BLaER1 (cell line): ENCODE results near the gene TSG101.

Experiments
- H3K27ac ChIP-seq: shearing (Covaris generic); formaldehyde crosslinking; 2 replicates; pipeline ENCODE4 v1.8.1; 2022
- H3K27me3 ChIP-seq: shearing (Covaris generic); formaldehyde crosslinking; 2 replicates; pipeline ENCODE4 v1.8.1; 2022
- H3K36me3 ChIP-seq: shearing (Covaris generic); formaldehyde crosslinking; 2 replicates; pipeline ENCODE4 v1.8.1; 2022
- H3K4me1 ChIP-seq: shearing (Covaris generic); formaldehyde crosslinking; 2 replicates; pipeline ENCODE4 v1.8.1; 2022
- H3K4me2 ChIP-seq: shearing (Covaris generic); formaldehyde crosslinking; 2 replicates; pipeline ENCODE4 v1.8.1; 2022
- H3K4me3 ChIP-seq: shearing (Covaris generic); formaldehyde crosslinking; 2 replicates; pipeline ENCODE4 v1.8.1; 2022
- H3K9ac ChIP-seq: shearing (Covaris generic); formaldehyde crosslinking; 2 replicates; pipeline ENCODE4 v1.8.1; 2022
- H3K9me3 ChIP-seq: shearing (Covaris generic); formaldehyde crosslinking; 2 replicates; pipeline ENCODE4 v1.8.1; 2022
- H4K20me1 ChIP-seq: shearing (Covaris generic); formaldehyde crosslinking; 2 replicates; pipeline ENCODE4 v1.8.1; 2022
- Cebpa-rat ChIP-seq: shearing (Covaris generic); IDR thresholded peaks from 2 replicates; pipeline ENCODE4 v1.8.1; 2022

Gene TSG101, protein sequence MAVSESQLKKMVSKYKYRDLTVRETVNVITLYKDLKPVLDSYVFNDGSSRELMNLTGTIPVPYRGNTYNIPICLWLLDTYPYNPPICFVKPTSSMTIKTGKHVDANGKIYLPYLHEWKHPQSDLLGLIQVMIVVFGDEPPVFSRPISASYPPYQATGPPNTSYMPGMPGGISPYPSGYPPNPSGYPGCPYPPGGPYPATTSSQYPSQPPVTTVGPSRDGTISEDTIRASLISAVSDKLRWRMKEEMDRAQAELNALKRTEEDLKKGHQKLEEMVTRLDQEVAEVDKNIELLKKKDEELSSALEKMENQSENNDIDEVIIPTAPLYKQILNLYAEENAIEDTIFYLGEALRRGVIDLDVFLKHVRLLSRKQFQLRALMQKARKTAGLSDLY

DNA sequence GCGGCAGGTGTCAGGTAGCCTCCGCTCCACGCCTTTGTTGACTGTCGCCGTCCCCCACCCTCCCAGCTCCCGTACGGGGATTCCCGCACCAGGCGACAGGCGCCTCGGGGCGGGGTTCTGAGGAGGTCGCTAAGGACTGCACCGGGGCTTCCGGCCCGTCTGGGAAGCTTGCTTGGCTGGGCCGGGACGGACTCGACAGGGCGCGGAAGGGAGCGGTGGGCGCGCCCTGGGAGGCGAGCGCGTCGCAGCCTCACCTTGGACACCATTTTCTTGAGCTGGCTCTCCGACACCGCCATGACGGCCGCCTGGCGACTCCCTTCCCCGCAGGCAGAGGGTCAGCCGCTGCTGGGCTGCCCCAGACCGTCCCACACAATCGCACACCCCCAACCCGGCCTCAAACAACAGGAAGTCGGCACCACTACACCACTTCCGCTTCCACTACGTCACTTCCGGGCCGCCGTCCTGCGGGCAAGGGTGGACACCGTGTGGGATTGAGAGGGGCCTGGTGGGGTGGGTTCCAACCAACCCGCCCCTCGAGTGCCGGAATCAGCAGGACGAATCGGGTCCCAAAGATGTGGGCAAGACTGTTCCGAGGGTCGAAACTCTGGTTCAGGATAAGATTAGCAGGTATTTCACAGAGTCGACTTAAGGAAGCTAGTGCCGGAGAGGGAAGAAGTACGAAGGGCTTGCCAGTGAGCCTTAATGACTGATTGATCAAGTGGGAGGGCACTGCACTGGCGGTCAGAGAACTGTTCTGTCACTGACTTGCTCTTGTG lies at the start of gene TSG101:
TSS of gene TSG101 (minus strand) at position 422 of the 776 bp plus-strand sequence. CDS start at position 296, 126 bp downstream.
- H4K20me1 ChIP-seq, result peaks cover 16% of the 10 kb centered on the region
- peak within 1 kb of the TSS; percentile 97 for H3K27ac ChIP-seq
- no peaks in the 10 kb centered on the region for H3K27me3 ChIP-seq
- peaks cover 21% of the 10 kb centered on the region for H3K4me1 ChIP-seq
- peak within 1 kb of the TSS; percentile 87 for H3K4me2 ChIP-seq
- no peak for TF ChIP-seq Cebpa-rat
- peak within 1 kb of the TSS; percentile 95 for H3K9ac ChIP-seq
- H3K9me3 ChIP-seq, result no peaks in the 10 kb centered on the region
- H3K4me3 ChIP-seq, result peak within 1 kb of the TSS; percentile 87
- H3K36me3 ChIP-seq, result peaks cover 30% of the 10 kb centered on the region

DNA sequence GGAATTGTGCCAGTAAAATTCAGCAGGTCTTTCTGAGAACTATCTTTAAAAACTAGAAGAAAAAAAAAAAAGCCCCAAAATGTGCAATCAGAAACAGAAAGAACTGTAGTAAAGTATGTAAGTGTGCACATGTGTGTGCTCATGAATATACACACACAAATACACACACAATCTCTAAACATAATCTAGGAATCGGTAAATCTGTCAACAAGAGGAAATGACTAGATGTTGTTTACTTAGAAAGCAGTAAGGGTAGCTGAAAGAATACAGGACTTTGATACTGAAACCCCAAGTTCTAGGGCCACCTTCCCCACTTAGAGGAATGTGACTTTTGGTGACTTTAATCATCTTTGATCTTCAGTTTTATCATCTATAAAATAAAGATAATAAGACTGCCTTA lies 48.6 kb upstream of the TSG101 start:
- Histone ChIP-seq H3K9ac (no peak overlapping the region), H3K27ac (no peak overlapping the region), H3K4me3 (no peak overlapping the region), H3K9me3 (no peaks in the 10 kb centered on the region), H3K36me3 (peaks cover 52% of the 10 kb centered on the region), H3K27me3 (no peaks in the 10 kb centered on the region), H3K4me2 (no peak overlapping the region), H4K20me1 (no peaks in the 10 kb centered on the region), H3K4me1 (no peaks in the 10 kb centered on the region)
- no peak for TF ChIP-seq Cebpa-rat

DNA sequence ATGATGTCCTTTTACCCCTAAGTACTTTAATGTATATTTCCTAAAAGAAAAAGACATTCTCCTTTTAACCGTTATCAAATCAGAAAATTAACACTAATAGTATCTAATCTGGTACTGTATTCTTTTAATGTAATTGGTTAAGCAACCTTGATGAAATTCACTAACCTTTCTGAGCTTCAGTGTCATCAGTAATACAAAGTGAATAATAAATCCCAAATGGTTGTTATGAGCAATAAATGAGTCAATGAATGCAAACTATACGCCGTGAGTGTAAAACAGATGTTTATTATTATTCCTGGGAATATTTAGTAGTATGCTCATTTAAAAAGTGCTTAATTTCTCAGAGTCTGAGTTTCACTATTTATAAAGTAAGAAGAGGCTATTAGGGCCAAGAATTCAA lies 40.3 kb upstream of the TSG101 start:
- Histone ChIP-seq H3K9ac (no peak overlapping the region), H3K36me3 (peaks cover 50% of the 10 kb centered on the region), H3K4me1 (no peaks in the 10 kb centered on the region), H4K20me1 (no peaks in the 10 kb centered on the region), H3K4me3 (no peak overlapping the region), H3K4me2 (no peak overlapping the region), H3K27ac (no peak overlapping the region), H3K9me3 (no peaks in the 10 kb centered on the region), H3K27me3 (no peaks in the 10 kb centered on the region)
- TF ChIP-seq Cebpa-rat, result no peak

DNA sequence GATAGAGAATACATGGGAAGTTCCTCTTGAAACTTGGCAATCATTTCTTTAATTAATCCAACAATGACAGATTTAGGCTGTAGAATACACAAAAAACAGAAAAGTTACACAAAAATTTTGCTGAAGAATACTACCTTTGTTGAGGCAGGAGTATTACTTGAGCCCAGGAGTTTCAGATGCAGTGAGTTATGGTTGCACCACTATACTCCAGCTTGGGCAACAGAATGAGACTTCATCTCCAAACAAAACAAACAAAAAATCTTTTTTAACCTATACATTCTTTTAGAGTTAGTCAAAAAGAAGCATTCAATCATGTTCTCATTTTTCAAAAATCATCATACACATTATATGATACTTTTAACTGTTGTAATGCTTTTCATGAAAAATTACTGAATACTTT lies 39.7 kb upstream of the TSG101 start:
- Histone ChIP-seq H3K4me3 (no peak overlapping the region), H3K9me3 (no peaks in the 10 kb centered on the region), H3K4me2 (no peak overlapping the region), H4K20me1 (no peaks in the 10 kb centered on the region), H3K36me3 (peaks cover 51% of the 10 kb centered on the region), H3K4me1 (no peaks in the 10 kb centered on the region), H3K27me3 (no peaks in the 10 kb centered on the region), H3K9ac (no peak overlapping the region), H3K27ac (no peak overlapping the region)
- TF ChIP-seq Cebpa-rat, result no peak

DNA sequence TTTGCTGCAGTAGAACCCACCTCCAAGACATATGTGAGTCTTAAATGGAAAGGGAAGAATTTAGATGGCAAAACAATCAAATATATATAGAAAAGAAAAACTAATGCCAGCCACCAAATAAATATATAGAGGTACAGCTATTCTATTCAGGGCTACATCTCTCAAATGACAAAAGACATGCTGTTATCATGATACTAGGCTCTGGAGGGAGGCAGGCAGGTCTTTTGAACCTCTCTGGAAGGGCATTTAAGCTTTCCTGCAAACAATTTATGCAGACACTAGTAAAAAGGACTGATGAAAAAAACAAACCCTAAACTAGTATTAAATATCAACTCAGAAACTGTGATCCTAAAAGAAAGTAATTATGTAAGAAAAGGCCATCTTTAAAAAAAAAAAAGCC lies 37.4 kb upstream of the TSG101 start:
- H4K20me1 ChIP-seq, result no peaks in the 10 kb centered on the region
- H3K9ac ChIP-seq, result no peak overlapping the region
- H3K27ac ChIP-seq, result no peak overlapping the region
- no peak for TF ChIP-seq Cebpa-rat
- H3K36me3 ChIP-seq, result peaks cover 55% of the 10 kb centered on the region
- H3K9me3 ChIP-seq, result no peaks in the 10 kb centered on the region
- H3K4me1 ChIP-seq, result no peaks in the 10 kb centered on the region
- no peak overlapping the region for H3K4me3 ChIP-seq
- no peaks in the 10 kb centered on the region for H3K27me3 ChIP-seq
- H3K4me2 ChIP-seq, result no peak overlapping the region

DNA sequence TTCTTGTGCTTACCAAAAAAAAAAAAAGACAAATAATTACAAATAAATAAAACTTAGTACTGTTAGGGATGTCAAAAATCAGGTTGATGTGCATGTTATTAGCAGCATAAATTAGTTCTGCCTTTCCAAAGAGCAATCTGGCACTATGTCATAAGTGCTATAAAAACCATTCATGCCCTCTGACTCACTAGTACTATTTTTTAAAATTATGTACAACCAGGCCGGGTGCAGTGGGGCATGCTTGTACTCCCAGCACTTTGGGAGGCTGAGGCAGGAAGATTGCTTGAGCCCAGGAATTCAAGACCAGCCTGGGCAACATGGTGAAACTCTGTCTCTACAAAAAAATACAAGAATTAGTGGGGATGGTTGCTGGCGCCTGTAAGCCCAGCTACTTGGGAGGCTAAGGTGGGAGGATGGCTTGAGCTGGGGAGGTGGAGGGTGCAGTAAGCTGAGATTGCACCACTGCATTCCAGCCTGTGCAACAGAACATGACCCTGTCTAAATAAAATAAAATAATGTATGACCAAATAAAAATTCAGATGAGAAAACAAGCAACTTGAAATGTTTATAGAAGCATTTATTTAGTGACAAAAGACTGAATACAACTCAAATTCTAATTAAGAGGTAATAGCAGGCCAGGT lies 36.5 kb upstream of the TSG101 start:
- no peak overlapping the region for H3K4me2 ChIP-seq
- no peaks in the 10 kb centered on the region for H3K9me3 ChIP-seq
- H3K4me1 ChIP-seq, result no peaks in the 10 kb centered on the region
- H3K27ac ChIP-seq, result no peak overlapping the region
- peaks cover 64% of the 10 kb centered on the region for H3K36me3 ChIP-seq
- no peaks in the 10 kb centered on the region for H3K27me3 ChIP-seq
- H4K20me1 ChIP-seq, result no peaks in the 10 kb centered on the region
- H3K4me3 ChIP-seq, result no peak overlapping the region
- no peak for TF ChIP-seq Cebpa-rat
- H3K9ac ChIP-seq, result no peak overlapping the region

DNA sequence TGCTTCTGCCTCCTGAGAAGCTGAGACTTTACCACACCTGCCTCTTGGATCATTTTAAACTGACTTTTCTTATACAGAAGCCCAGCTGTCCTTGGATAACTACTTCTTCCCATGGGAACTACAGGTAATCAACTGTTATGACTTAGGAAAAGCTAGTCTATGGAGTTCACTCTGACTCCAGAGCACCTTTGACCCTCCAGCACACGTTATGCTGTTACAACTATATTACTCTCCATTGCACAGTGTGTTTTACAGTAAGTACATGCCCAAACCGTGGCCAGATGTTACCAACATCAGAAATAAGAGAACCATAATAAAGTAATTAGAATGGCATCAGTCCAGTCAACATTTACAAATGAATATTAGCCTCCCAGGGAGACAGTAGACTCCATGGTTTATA lies 21.3 kb upstream of the TSG101 start:
- H3K9me3 ChIP-seq, result no peaks in the 10 kb centered on the region
- no peak overlapping the region for H3K4me2 ChIP-seq
- no peak overlapping the region for H3K4me3 ChIP-seq
- H3K27me3 ChIP-seq, result no peaks in the 10 kb centered on the region
- H3K4me1 ChIP-seq, result no peaks in the 10 kb centered on the region
- no peak for TF ChIP-seq Cebpa-rat
- no peaks in the 10 kb centered on the region for H4K20me1 ChIP-seq
- no peak overlapping the region for H3K9ac ChIP-seq
- no peak overlapping the region for H3K27ac ChIP-seq
- peaks cover 42% of the 10 kb centered on the region for H3K36me3 ChIP-seq

DNA sequence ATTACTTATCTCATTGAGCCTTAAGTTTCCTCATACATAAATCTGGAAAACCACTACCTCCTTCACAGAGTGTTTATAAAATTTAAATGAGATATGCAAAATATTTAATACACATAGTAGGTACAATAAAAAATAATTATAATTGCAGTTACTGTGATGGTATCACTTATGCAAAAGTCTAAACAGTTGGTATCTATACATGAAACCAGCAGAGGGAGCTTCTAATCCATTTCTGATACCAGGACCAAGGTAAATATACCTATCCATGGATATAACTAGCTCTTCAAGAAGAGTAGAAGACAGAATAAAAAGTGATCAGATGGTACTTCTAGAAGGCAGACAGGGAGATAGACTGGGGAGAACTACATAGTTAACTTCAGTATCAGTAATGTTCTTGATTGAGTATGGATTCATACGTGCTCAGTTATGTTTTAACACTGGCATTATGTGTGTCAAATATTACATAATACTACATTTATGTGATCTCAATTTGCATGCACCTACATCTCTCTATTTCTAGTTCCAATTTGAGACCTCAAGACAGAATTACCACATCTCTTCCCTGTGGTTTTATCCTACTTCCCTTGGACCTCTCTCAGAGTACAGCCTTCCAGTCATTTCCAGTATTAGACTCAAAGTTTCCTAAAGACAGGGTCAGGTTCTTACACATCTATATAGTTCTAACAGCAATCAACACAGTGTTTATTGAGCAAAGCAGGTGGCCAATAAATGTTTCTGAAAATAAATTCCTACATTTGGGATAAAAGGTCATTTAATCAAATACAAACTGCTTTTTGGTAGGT lies 13.7 kb upstream of the TSG101 start:
- H4K20me1 ChIP-seq, result no peaks in the 10 kb centered on the region
- no peak for TF ChIP-seq Cebpa-rat
- H3K9ac ChIP-seq, result no peak overlapping the region
- no peaks in the 10 kb centered on the region for H3K27me3 ChIP-seq
- H3K4me3 ChIP-seq, result no peak overlapping the region
- no peak overlapping the region for H3K27ac ChIP-seq
- no peaks in the 10 kb centered on the region for H3K9me3 ChIP-seq
- H3K36me3 ChIP-seq, result peaks cover 16% of the 10 kb centered on the region
- no peak overlapping the region for H3K4me2 ChIP-seq
- H3K4me1 ChIP-seq, result no peaks in the 10 kb centered on the region

DNA sequence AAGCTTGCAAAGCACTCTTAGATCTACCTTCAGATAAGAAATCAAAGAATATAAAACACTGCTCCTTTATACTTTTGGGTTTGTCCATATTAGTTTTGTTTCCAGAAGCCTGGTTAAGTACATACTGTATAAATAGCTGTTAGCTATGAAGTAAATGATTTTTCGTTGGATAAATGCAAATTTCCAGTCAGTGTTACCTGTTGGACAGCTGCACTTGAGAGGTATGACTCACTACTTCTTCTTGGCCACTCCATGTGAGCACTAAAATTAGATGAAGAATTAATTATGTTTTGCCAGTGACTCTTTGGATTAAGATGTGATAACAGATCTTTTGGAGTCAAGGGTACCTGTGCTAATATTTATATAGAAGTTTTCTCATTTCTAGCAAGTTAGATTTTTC lies 9.5 kb upstream of the TSG101 start:
- Histone ChIP-seq H3K4me1 (no peaks in the 10 kb centered on the region), H4K20me1 (no peaks in the 10 kb centered on the region), H3K9ac (no peak overlapping the region), H3K27me3 (no peaks in the 10 kb centered on the region), H3K27ac (no peak overlapping the region), H3K4me2 (no peak overlapping the region), H3K9me3 (no peaks in the 10 kb centered on the region), H3K36me3 (peaks cover 8% of the 10 kb centered on the region; the same call in 1 of the 2 replicates), H3K4me3 (no peak overlapping the region)
- no peak for TF ChIP-seq Cebpa-rat
